HEK293 (cell line): ENCODE data around the gene SKAP1.

Experiments
- CTCF ChIA-PET: fragments of 350-600 bp; formaldehyde crosslinking; extraction: SDS; loops from one replicate; lab custom pipeline; 2021; ENCODE audit warnings: antibody characterized with exemption; lab: Yijun Ruan, JAX
- POLR2A ChIA-PET: fragments of 300-600 bp; formaldehyde crosslinking; extraction: SDS; loops from one replicate; lab custom pipeline; 2020; ENCODE audit warnings: antibody characterized with exemption, inconsistent platforms; lab: Yijun Ruan, JAX
- H3K27ac ChIP-seq: fragments of 200-500 bp; sonication (Bioruptor generic); 2 replicates; pipeline ENCODE4 v1.5.1; 2014; ENCODE audit warnings: low read depth, low read length, control low read depth, inconsistent platforms; ENCODE audit errors: extremely low read depth
- H3K36me3 ChIP-seq, 2 experiments: fragments of 200-500 bp in 1 of 2; sonication (Bioruptor generic) in 1 of 2; 1 replicate in 1 of 2; 2 replicates in 1 of 2; pipeline ENCODE4 v1.5.1; 2014 to 2017; ENCODE audit warnings: inconsistent platforms in 2 of 2, low read length in 2 of 2; ENCODE audit not compliant: control insufficient read depth in 2 of 2, insufficient read depth in 1 of 2
- H3K4me1 ChIP-seq: fragments of 200-500 bp; sonication (Bioruptor generic); 2 replicates; pipeline ENCODE4 v1.5.1; 2014; ENCODE audit warnings: mild to moderate bottlenecking, low read length, inconsistent platforms; ENCODE audit not compliant: control insufficient read depth, insufficient read depth
- H3K4me3 ChIP-seq: 2 replicates; pipeline ENCODE4 v1.5.1; 2011; ENCODE audit warnings: low read depth, mild to moderate bottlenecking, control low read depth, low read length, moderate library complexity
- H3K9me3 ChIP-seq: fragments of 200-500 bp; sonication (Bioruptor generic); 2 replicates; pipeline ENCODE4 v1.5.1; 2014; ENCODE audit warnings: low read depth, low read length, inconsistent platforms; ENCODE audit not compliant: control insufficient read depth, insufficient read depth
- BCL6B ChIP-seq: fragments of 450-650 bp; formaldehyde crosslinking; IDR thresholded peaks from 2 replicates; pipeline ENCODE4 v1.5.1; 2017; ENCODE audit warnings: missing biosample characterization, missing genetic modification characterization
- INSM2 ChIP-seq: fragments of 450-650 bp; formaldehyde crosslinking; IDR thresholded peaks from 2 replicates; pipeline ENCODE4 v1.5.1; 2016; ENCODE audit warnings: missing biosample characterization, missing genetic modification characterization
- KLF16 ChIP-seq: fragments of 450-650 bp; formaldehyde crosslinking; IDR thresholded peaks from 2 replicates; pipeline ENCODE4 v1.5.1; 2017; ENCODE audit warnings: missing biosample characterization, missing genetic modification characterization
- SALL2 ChIP-seq: fragments of 450-650 bp; formaldehyde crosslinking; IDR thresholded peaks from 2 replicates; pipeline ENCODE4 v1.5.0; 2017; ENCODE audit warnings: missing biosample characterization, mild to moderate bottlenecking, missing genetic modification characterization, borderline replicate concordance
- WT1 ChIP-seq: fragments of 450-650 bp; formaldehyde crosslinking; IDR thresholded peaks from 2 replicates; pipeline ENCODE4 v1.5.1; 2016; ENCODE audit warnings: missing biosample characterization, missing genetic modification characterization
- ZBTB17 ChIP-seq: fragments of 450-650 bp; formaldehyde crosslinking; IDR thresholded peaks from 2 replicates; pipeline ENCODE4 v1.5.1; 2016; ENCODE audit warnings: missing biosample characterization, missing genetic modification characterization
- ZBTB49 ChIP-seq: fragments of 450-650 bp; formaldehyde crosslinking; IDR thresholded peaks from 2 replicates; pipeline ENCODE4 v1.5.1; 2016; ENCODE audit warnings: missing biosample characterization, missing genetic modification characterization, low read depth
- ZBTB6 ChIP-seq: fragments of 450-650 bp; formaldehyde crosslinking; IDR thresholded peaks from 2 replicates; pipeline ENCODE4 v1.5.1; 2017; ENCODE audit warnings: missing biosample characterization, missing genetic modification characterization
- ZNF121 ChIP-seq: fragments of 450-650 bp; formaldehyde crosslinking; IDR thresholded peaks from 2 replicates; pipeline ENCODE4 v1.5.1; 2016; ENCODE audit warnings: missing biosample characterization, missing genetic modification characterization
- ZNF138 ChIP-seq: fragments of 450-650 bp; formaldehyde crosslinking; IDR thresholded peaks from 2 replicates; pipeline ENCODE4 v1.5.1; 2016; ENCODE audit warnings: missing biosample characterization, missing genetic modification characterization, borderline replicate concordance
- ZNF155 ChIP-seq: fragments of 450-650 bp; formaldehyde crosslinking; IDR thresholded peaks from 2 replicates; pipeline ENCODE4 v1.5.1; 2016; ENCODE audit warnings: missing biosample characterization, missing genetic modification characterization
- ZNF202 ChIP-seq: fragments of 450-650 bp; formaldehyde crosslinking; IDR thresholded peaks from 2 replicates; pipeline ENCODE4 v1.5.1; 2016; ENCODE audit warnings: missing biosample characterization, missing genetic modification characterization, borderline replicate concordance
- ZNF239 ChIP-seq: fragments of 450-650 bp; formaldehyde crosslinking; IDR thresholded peaks from 2 replicates; pipeline ENCODE4 v1.5.1; 2016; ENCODE audit warnings: missing biosample characterization, missing genetic modification characterization
- ZNF324 ChIP-seq: fragments of 450-650 bp; formaldehyde crosslinking; IDR thresholded peaks from 2 replicates; pipeline ENCODE4 v1.5.1; 2016; ENCODE audit warnings: missing biosample characterization, missing genetic modification characterization
- ZNF366 ChIP-seq: fragments of 450-650 bp; formaldehyde crosslinking; conservative IDR thresholded peaks from 2 replicates; pipeline ENCODE4 v1.5.1; 2016; ENCODE audit warnings: missing biosample characterization, missing genetic modification characterization
- ZNF404 ChIP-seq: fragments of 450-650 bp; formaldehyde crosslinking; IDR thresholded peaks from 2 replicates; pipeline ENCODE4 v1.5.1; 2017; ENCODE audit warnings: missing biosample characterization, missing genetic modification characterization
- ZNF433 ChIP-seq: fragments of 450-650 bp; formaldehyde crosslinking; IDR thresholded peaks from 2 replicates; pipeline ENCODE4 v1.5.1; 2016; ENCODE audit warnings: missing biosample characterization, missing genetic modification characterization, low read depth
- ZNF548 ChIP-seq: fragments of 450-650 bp; formaldehyde crosslinking; IDR thresholded peaks from 2 replicates; pipeline ENCODE4 v1.5.1; 2016; ENCODE audit warnings: missing biosample characterization, missing genetic modification characterization
- ZNF580 ChIP-seq: fragments of 450-650 bp; formaldehyde crosslinking; IDR thresholded peaks from 2 replicates; pipeline ENCODE4 v1.5.1; 2016; ENCODE audit warnings: missing biosample characterization, missing genetic modification characterization
- ZNF626 ChIP-seq: fragments of 450-650 bp; sonication (Bioruptor Pico); formaldehyde crosslinking; IDR thresholded peaks from 2 replicates; pipeline ENCODE4 v1.5.1; 2018; ENCODE audit warnings: missing biosample characterization, missing genetic modification characterization, inconsistent platforms
- ZNF658 ChIP-seq: fragments of 450-650 bp; formaldehyde crosslinking; IDR thresholded peaks from 2 replicates; pipeline ENCODE4; 2016; ENCODE audit warnings: missing biosample characterization, missing genetic modification characterization
- ZNF747 ChIP-seq: fragments of 450-650 bp; formaldehyde crosslinking; IDR thresholded peaks from 2 replicates; pipeline ENCODE4 v1.5.1; 2016; ENCODE audit warnings: missing biosample characterization, missing genetic modification characterization
- ZSCAN23 ChIP-seq: fragments of 450-650 bp; formaldehyde crosslinking; IDR thresholded peaks from 2 replicates; pipeline ENCODE4 v1.5.1; 2016; ENCODE audit warnings: missing biosample characterization, missing genetic modification characterization
- ZXDB ChIP-seq: fragments of 450-650 bp; formaldehyde crosslinking; IDR thresholded peaks from 2 replicates; pipeline ENCODE4 v1.5.1; 2016; ENCODE audit warnings: missing biosample characterization, missing genetic modification characterization

SKAP1 gene

GRCh38 chr17:48438516-48439061, 8.6 kb upstream of the SKAP1 start (continued):
- TF ChIP-seq BCL6B (tag by site-specific recombination) (no peak), ZNF155 (tag by site-specific recombination) (no peak)
- TF ChIP-seq, all 188 proteins: peak for 5

- CTCF ChIA-PET, result interaction anchor here (0.8 to 1.5 kb wide), 3 partner anchors 18 to 408 kb away, joined by 3 to 4 read pairs (median 3); no protein-coding TSS in a partner anchor
- peaks cover 6% of the 10 kb centered on the region for H3K4me1 ChIP-seq
These were observed 3.9 kb upstream of the SKAP1 start for GRCh38 chr17:48433896-48434295.

GRCh38 chr17:48432820-48433775, 3.1 kb upstream of the SKAP1 start:
- POLR2A ChIA-PET, result no interaction called here
- H3K27ac ChIP-seq, result no peak overlapping the region
- CTCF ChIA-PET, result interaction anchor here (1.0 to 1.5 kb wide), 4 partner anchors 12 to 173 kb away, joined by 3 to 4 read pairs (median 4); no protein-coding TSS in a partner anchor
- no peak overlapping the region for H3K4me3 ChIP-seq
- H3K9me3 ChIP-seq, result no peaks in the 10 kb centered on the region
- no peak for TF ChIP-seq ZNF626 (tag by site-specific recombination)
- TF ChIP-seq SALL2 (tag by site-specific recombination), result no peak
- no peak for TF ChIP-seq ZNF121 (tag by site-specific recombination)
- TF ChIP-seq ZNF658, result no peak
- no peak for TF ChIP-seq ZNF138 (tag by site-specific recombination)
- no peak for TF ChIP-seq ZNF747 (tag by site-specific recombination)
- TF ChIP-seq ZNF548 (tag by site-specific recombination), result no peak
- no peak for TF ChIP-seq ZBTB17 (tag by site-specific recombination)
- TF ChIP-seq INSM2 (tag by site-specific recombination), result no peak
- no peak for TF ChIP-seq ZNF202 (tag by site-specific recombination)
- no peak for TF ChIP-seq ZXDB (tag by site-specific recombination)
- no peak for TF ChIP-seq ZNF404 (tag by site-specific recombination)
- no peak for TF ChIP-seq ZNF580 (tag by site-specific recombination)
- TF ChIP-seq ZNF366 (tag by site-specific recombination), result no peak
- no peak for TF ChIP-seq ZBTB6 (tag by site-specific recombination)
- no peak for TF ChIP-seq ZSCAN23 (tag by site-specific recombination)
- H3K36me3 ChIP-seq, result no peaks in the 10 kb centered on the region
- H3K4me1 ChIP-seq, result peaks cover 2% of the 10 kb centered on the region; the same call in 1 of the 2 replicates

More at GRCh38 chr17:48433896-48434295, 3.9 kb upstream of the SKAP1 start:
- Histone ChIP-seq H3K9me3 (no peaks in the 10 kb centered on the region), H3K36me3 (no peaks in the 10 kb centered on the region), H3K27ac (no peak overlapping the region), H3K4me3 (no peak overlapping the region)
- TF ChIP-seq ZBTB49 (tag by site-specific recombination) (no peak), KLF16 (tag by site-specific recombination) (no peak), ZNF433 (no peak), ZNF239 (tag by site-specific recombination) (no peak), WT1 (tag by site-specific recombination) (no peak), ZNF324 (tag by site-specific recombination) (no peak), ZNF404 (tag by site-specific recombination) (no peak)
- POLR2A ChIA-PET, result no interaction called here
